SK-N-SH (cell line): ENCODE data around the gene OTC. TPM values are rescaled to one million over a fixed set of nuclear protein-coding genes. Genes with fewer than 3 reads are reported as not detected.
A peak's percentile ranks its signal among the peaks of the same experiment; 100 is the strongest.

ENCODE experiments used
- CTCF ChIA-PET: fragments of 300-600, 350-600 bp; formaldehyde crosslinking; extraction: SDS; loops from one replicate; lab custom pipeline; 2021; lab: Yijun Ruan, JAX
- POLR2A ChIA-PET: fragments of 350-600 bp; sonication (Branson Sonifier 250); formaldehyde crosslinking; extraction: SDS; loops from one replicate; lab custom pipeline; 2020; ENCODE audit warnings: antibody characterized with exemption, inconsistent platforms; lab: Yijun Ruan, JAX
- DNase-seq: peaks from one replicate; pipeline ENCODE4 v3.0.0; 2012
- H2AFZ ChIP-seq: fragments of 200-600 bp; sonication (generic); 2 replicates; pipeline ENCODE4 v1.8.1; 2016; ENCODE audit warnings: antibody characterized with exemption, mild to moderate bottlenecking, low read depth
- H3F3A ChIP-seq: fragments of 200-600 bp; sonication (generic); replicated peaks from 2 replicates; pipeline ENCODE3; 2016; ENCODE audit warnings: antibody characterized with exemption, mild to moderate bottlenecking; ENCODE audit not compliant: insufficient read depth
- H3K27ac ChIP-seq, 2 experiments: fragments of 200-500 bp in 1 of 2; fragments of 200-600 bp in 1 of 2; sonication (Bioruptor generic) in 1 of 2; sonication (generic), shearing (Covaris generic) in 1 of 2; 2 replicates each; pipeline versions ENCODE4 v1.5.1 to v1.6.1; 2014 to 2016; ENCODE audit warnings: low read depth in 2 of 2, inconsistent platforms in 1 of 2, low read length in 1 of 2, mild to moderate bottlenecking in 1 of 2, mixed read lengths in 1 of 2
- H3K27me3 ChIP-seq: fragments of 200-600 bp; sonication (generic), shearing (Covaris generic); 2 replicates; pipeline ENCODE4 v1.6.1; 2016; ENCODE audit warnings: mixed run types; ENCODE audit not compliant: insufficient read depth
- H3K36me3 ChIP-seq, 2 experiments: fragments of 200-500 bp in 1 of 2; fragments of 200-600 bp in 1 of 2; sonication (Bioruptor generic) in 1 of 2; sonication (generic) in 1 of 2; replicated peaks in 1 of 2; 2 replicates each; pipeline versions ENCODE3 to v1.5.1; 2014 to 2016; ENCODE audit warnings: low read length in 1 of 2, mild to moderate bottlenecking in 1 of 2; ENCODE audit not compliant: insufficient read depth in 2 of 2, control insufficient read depth in 1 of 2
- H3K4me1 ChIP-seq, 2 experiments: fragments of 200-500 bp in 1 of 2; fragments of 200-600 bp in 1 of 2; sonication (Bioruptor generic) in 1 of 2; sonication (generic), shearing (Covaris generic) in 1 of 2; 2 replicates each; pipeline versions ENCODE4 v1.5.1 to v1.6.1; 2014 to 2016; ENCODE audit warnings: low read depth in 1 of 2, low read length in 1 of 2, mixed run types in 1 of 2; ENCODE audit not compliant: insufficient read depth in 2 of 2, control insufficient read depth in 1 of 2
- H3K4me2 ChIP-seq: fragments of 200-600 bp; sonication (generic), shearing (Covaris generic); 2 replicates; pipeline ENCODE4 v1.6.1; 2017; ENCODE audit warnings: mixed run types
- H3K4me3 ChIP-seq, 2 experiments: fragments of 200-500 bp in 1 of 2; fragments of 200-600 bp in 1 of 2; sonication (Bioruptor generic) in 1 of 2; sonication (generic), shearing (Covaris generic) in 1 of 2; 2 replicates each; pipeline versions ENCODE4 v1.5.1 to v1.8.1; 2014 to 2016; ENCODE audit warnings: low read depth in 2 of 2, inconsistent platforms in 1 of 2, low read length in 1 of 2, mild to moderate bottlenecking in 1 of 2, mixed read lengths in 1 of 2, moderate library complexity in 1 of 2
- H3K79me2 ChIP-seq: fragments of 200-600 bp; sonication (generic); 2 replicates; pipeline ENCODE4 v1.8.1; 2017; ENCODE audit warnings: mild to moderate bottlenecking; ENCODE audit not compliant: insufficient read depth
- H3K9ac ChIP-seq: fragments of 200-600 bp; sonication (generic); 2 replicates; pipeline ENCODE4 v1.6.1; 2017; ENCODE audit warnings: mixed run types
- H3K9me2 ChIP-seq: fragments of 200-600 bp; sonication (generic); 2 replicates; pipeline ENCODE4 v1.6.1; 2017; ENCODE audit warnings: mixed run types
- H3K9me3 ChIP-seq: fragments of 200-600 bp; sonication (generic); 2 replicates; pipeline ENCODE4 v1.6.1; 2017; ENCODE audit warnings: mixed run types, mild to moderate bottlenecking, moderate library complexity
- H4K20me1 ChIP-seq: fragments of 200-600 bp; sonication (generic); 2 replicates; pipeline ENCODE4 v1.6.1; 2017; ENCODE audit warnings: mild to moderate bottlenecking, mixed run types; ENCODE audit not compliant: insufficient read depth
- ELF1 ChIP-seq: IDR thresholded peaks from 2 replicates; pipeline ENCODE4 v1.4.0; 2012
- EZH2phosphoT487 ChIP-seq: fragments of 200-600 bp; sonication (generic); IDR thresholded peaks from 2 replicates; pipeline ENCODE4 v1.6.1; 2017; ENCODE audit warnings: low read depth, mixed run types, mild to moderate bottlenecking, antibody characterized with exemption, moderate library complexity, borderline replicate concordance
- JUND ChIP-seq: IDR thresholded peaks from 2 replicates; pipeline ENCODE4 v1.4.0; 2012
- POLR2AphosphoS5 ChIP-seq: IDR thresholded peaks from 2 replicates; pipeline ENCODE4 v1.6.1; 2012; ENCODE audit warnings: low read depth, low read length
- RAD21 ChIP-seq: IDR thresholded peaks from 2 replicates; pipeline ENCODE4 v1.6.1; 2012; ENCODE audit warnings: mild to moderate bottlenecking, low read length
- RCOR1 ChIP-seq: fragments of 150-350 bp; IDR thresholded peaks from 2 replicates; pipeline ENCODE4 v1.6.1; 2017; ENCODE audit warnings: antibody characterized with exemption, low read length
- RFX5 ChIP-seq: IDR thresholded peaks from 2 replicates; pipeline ENCODE4 v1.6.1; 2012; ENCODE audit warnings: mild to moderate bottlenecking, improper control_type of control experiment, low read length
- SMC3 ChIP-seq: IDR thresholded peaks from 2 replicates; pipeline ENCODE4 v1.6.1; 2012; ENCODE audit warnings: low read depth, low read length, improper control_type of control experiment
- TAF1 ChIP-seq: IDR thresholded peaks from 2 replicates; pipeline ENCODE4 v1.6.1; 2012; ENCODE audit warnings: low read depth, mild to moderate bottlenecking, low read length, moderate library complexity, borderline replicate concordance
- TEAD4 ChIP-seq: IDR thresholded peaks from 2 replicates; pipeline ENCODE4 v1.4.0; 2012; ENCODE audit warnings: mild to moderate bottlenecking, borderline replicate concordance; ENCODE audit not compliant: insufficient read depth
- USF1 ChIP-seq: IDR thresholded peaks from 2 replicates; pipeline ENCODE4 v1.4.0; 2012; ENCODE audit warnings: low read depth, borderline replicate concordance
- YY1 ChIP-seq: IDR thresholded peaks from 2 replicates; pipeline ENCODE4 v1.4.0; 2012; ENCODE audit warnings: low read depth, mild to moderate bottlenecking
- ZBTB33 ChIP-seq: IDR thresholded peaks from 2 replicates; pipeline ENCODE4 v1.4.0; 2012; ENCODE audit warnings: low read depth, borderline replicate concordance
- WGBS: methylation state at CpG from one replicate; pipeline ENCODE4 v1.1.6; 2017; ENCODE audit warnings: low lambda C conversion rate; 5-methylcytosine and 5-hydroxymethylcytosine counted together
- polyA plus RNA-seq, 3 experiments: library from polyadenylated mRNA; depleted of rRNA; stranded (reverse); fragments of >200 nt; gene quantifications; 2 replicates each; pipeline ENCODE4 v1.2.3, GENCODE V29; 2012
- TF ChIP-seq, protein P1 (sequence below): fragments of 150-350 bp; IDR thresholded peaks from 2 replicates; pipeline ENCODE4 v1.6.1; 2017; ENCODE audit warnings: antibody characterized with exemption, low read length, low read depth, borderline replicate concordance
- TF ChIP-seq, protein P2 (sequence below): fragments of 200-600 bp; sonication (generic); IDR thresholded peaks from 2 replicates; pipeline ENCODE4 v1.6.1; 2017; ENCODE audit warnings: antibody characterized with exemption, mild to moderate bottlenecking, moderate library complexity
- TF ChIP-seq, protein P3 (sequence below): IDR thresholded peaks from 2 replicates; pipeline ENCODE4 v1.4.0; 2012; ENCODE audit warnings: low read depth
- TF ChIP-seq, protein P4 (sequence below): IDR thresholded peaks from 2 replicates; pipeline ENCODE4 v1.6.1; 2012; ENCODE audit warnings: mild to moderate bottlenecking, low read depth, low read length, moderate library complexity

Gene OTC
- polyA plus RNA-seq, 1 of the 3 experiments (the other 2 are of a cell fraction) = not detected

DNA sequence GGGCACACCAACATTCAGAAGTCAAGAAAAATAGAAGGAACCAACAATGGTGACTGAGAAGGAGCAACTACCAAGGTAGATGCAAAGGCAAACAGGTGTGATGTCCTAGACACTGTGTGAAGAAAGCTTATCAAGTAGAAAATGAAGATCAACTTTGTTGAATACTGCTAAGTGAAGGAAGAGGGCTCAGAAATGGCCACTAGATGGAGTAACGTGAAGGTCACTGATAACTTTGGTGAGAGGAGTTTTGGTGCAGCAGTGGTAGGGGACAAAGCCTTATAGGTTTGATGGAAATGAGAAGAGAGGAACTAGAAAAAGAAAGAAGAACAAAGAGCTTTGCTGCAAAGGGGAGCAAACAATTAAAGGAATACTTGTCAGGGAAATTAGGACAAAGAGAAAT, 23.5 kb downstream of the OTC start:
- H3K4me1 ChIP-seq = peaks cover 0 to 2% of the 10 kb centered on the region in 2 experiments; a peak in 2 of 4 replicates
- no peaks in the 10 kb centered on the region for H3K79me2 ChIP-seq
- 3% methylated on average over 1 of the region's 1 CpG for WGBS
- no peaks in the 10 kb centered on the region for H3K9me3 ChIP-seq
- TF ChIP-seq RFX5 = no peak
- TF ChIP-seq, protein P1, sequence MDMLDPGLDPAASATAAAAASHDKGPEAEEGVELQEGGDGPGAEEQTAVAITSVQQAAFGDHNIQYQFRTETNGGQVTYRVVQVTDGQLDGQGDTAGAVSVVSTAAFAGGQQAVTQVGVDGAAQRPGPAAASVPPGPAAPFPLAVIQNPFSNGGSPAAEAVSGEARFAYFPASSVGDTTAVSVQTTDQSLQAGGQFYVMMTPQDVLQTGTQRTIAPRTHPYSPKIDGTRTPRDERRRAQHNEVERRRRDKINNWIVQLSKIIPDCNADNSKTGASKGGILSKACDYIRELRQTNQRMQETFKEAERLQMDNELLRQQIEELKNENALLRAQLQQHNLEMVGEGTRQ = no peak
- peak; percentile 47 for TF ChIP-seq RAD21
- no peak for TF ChIP-seq ZBTB33
- no peak for TF ChIP-seq SMC3
- no peak for TF ChIP-seq JUND
- no peak for TF ChIP-seq TAF1
- TF ChIP-seq USF1 = no peak
- no peak for TF ChIP-seq RCOR1
- no peak for TF ChIP-seq TEAD4
- no peak for TF ChIP-seq EZH2phosphoT487
- TF ChIP-seq, protein P2, sequence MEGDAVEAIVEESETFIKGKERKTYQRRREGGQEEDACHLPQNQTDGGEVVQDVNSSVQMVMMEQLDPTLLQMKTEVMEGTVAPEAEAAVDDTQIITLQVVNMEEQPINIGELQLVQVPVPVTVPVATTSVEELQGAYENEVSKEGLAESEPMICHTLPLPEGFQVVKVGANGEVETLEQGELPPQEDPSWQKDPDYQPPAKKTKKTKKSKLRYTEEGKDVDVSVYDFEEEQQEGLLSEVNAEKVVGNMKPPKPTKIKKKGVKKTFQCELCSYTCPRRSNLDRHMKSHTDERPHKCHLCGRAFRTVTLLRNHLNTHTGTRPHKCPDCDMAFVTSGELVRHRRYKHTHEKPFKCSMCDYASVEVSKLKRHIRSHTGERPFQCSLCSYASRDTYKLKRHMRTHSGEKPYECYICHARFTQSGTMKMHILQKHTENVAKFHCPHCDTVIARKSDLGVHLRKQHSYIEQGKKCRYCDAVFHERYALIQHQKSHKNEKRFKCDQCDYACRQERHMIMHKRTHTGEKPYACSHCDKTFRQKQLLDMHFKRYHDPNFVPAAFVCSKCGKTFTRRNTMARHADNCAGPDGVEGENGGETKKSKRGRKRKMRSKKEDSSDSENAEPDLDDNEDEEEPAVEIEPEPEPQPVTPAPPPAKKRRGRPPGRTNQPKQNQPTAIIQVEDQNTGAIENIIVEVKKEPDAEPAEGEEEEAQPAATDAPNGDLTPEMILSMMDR = peak; percentile 57
- no peak for TF ChIP-seq ELF1
- TF ChIP-seq, protein P3, sequence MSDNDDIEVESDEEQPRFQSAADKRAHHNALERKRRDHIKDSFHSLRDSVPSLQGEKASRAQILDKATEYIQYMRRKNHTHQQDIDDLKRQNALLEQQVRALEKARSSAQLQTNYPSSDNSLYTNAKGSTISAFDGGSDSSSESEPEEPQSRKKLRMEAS = no peak
- TF ChIP-seq POLR2AphosphoS5 = no peak
- no peak for TF ChIP-seq YY1
- TF ChIP-seq, protein P4, sequence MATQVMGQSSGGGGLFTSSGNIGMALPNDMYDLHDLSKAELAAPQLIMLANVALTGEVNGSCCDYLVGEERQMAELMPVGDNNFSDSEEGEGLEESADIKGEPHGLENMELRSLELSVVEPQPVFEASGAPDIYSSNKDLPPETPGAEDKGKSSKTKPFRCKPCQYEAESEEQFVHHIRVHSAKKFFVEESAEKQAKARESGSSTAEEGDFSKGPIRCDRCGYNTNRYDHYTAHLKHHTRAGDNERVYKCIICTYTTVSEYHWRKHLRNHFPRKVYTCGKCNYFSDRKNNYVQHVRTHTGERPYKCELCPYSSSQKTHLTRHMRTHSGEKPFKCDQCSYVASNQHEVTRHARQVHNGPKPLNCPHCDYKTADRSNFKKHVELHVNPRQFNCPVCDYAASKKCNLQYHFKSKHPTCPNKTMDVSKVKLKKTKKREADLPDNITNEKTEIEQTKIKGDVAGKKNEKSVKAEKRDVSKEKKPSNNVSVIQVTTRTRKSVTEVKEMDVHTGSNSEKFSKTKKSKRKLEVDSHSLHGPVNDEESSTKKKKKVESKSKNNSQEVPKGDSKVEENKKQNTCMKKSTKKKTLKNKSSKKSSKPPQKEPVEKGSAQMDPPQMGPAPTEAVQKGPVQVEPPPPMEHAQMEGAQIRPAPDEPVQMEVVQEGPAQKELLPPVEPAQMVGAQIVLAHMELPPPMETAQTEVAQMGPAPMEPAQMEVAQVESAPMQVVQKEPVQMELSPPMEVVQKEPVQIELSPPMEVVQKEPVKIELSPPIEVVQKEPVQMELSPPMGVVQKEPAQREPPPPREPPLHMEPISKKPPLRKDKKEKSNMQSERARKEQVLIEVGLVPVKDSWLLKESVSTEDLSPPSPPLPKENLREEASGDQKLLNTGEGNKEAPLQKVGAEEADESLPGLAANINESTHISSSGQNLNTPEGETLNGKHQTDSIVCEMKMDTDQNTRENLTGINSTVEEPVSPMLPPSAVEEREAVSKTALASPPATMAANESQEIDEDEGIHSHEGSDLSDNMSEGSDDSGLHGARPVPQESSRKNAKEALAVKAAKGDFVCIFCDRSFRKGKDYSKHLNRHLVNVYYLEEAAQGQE = no peak
- TF ChIP-seq, all 33 proteins: peak for 2
- Histone ChIP-seq H3K9ac (no peak overlapping the region), H3K9me2 (no peaks in the 10 kb centered on the region), H3K27ac (no peak overlapping the region), H3F3A (no peaks in the 10 kb centered on the region), H3K4me3 (no peak overlapping the region), H3K4me2 (no peak overlapping the region), H4K20me1 (no peaks in the 10 kb centered on the region), H3K36me3 (no peaks in the 10 kb centered on the region), H2AFZ (no peak overlapping the region), H3K27me3 (peaks cover 8% of the 10 kb centered on the region; the same call in 1 of the 2 replicates)
- DNase-seq = peak; percentile 14
- CTCF ChIA-PET = interaction anchor here (0.6 to 1.9 kb wide), 7 partner anchors 8 to 487 kb away, joined by 3 to 5 read pairs (median 3); partner anchors contain the start of gene TSPAN7
- POLR2A ChIA-PET = no interaction called here
